Peyer's patch (tissue), 4 donors: ENCODE measurements around the gene KAT2A. TPM values are rescaled to one million over a fixed set of nuclear protein-coding genes. Genes with fewer than 3 reads are reported as not detected.

ENCODE experiments used
- DNase-seq, 3 donors: peaks; one replicate each; pipeline ENCODE4 v3.0.0-alpha.2; 2017 to 2019
- H3K27ac ChIP-seq, 4 donors: fragments of 200-600 bp; sonication (generic); one replicate each; pipeline ENCODE4 v1.5.1; 2016 to 2019
- H3K27me3 ChIP-seq, 2 donors: fragments of 200-600 bp; sonication (generic); one replicate each; pipeline ENCODE4 v1.5.1; 2019
- H3K36me3 ChIP-seq, 3 donors: fragments of 200-600 bp; sonication (generic); one replicate each; pipeline ENCODE4 v1.5.1; 2016 to 2019
- H3K4me1 ChIP-seq, 4 donors: fragments of 200-600 bp; sonication (generic); one replicate each; pipeline ENCODE4 v1.5.1; 2016 to 2019
- H3K4me3 ChIP-seq, 4 donors: fragments of 200-600 bp; sonication (generic); 1 replicate in 3 of 4; 2 replicates in 1 of 4; pipeline ENCODE4 v1.5.1; 2016 to 2019; ENCODE audit warnings: mild to moderate bottlenecking in 1 of 4
- H3K9me3 ChIP-seq, 4 donors: fragments of 200-600 bp; sonication (generic); one replicate each; pipeline ENCODE4 v1.5.1; 2016 to 2019; ENCODE audit warnings: mild to moderate bottlenecking in 1 of 4
- CTCF ChIP-seq, 6 experiments: fragments of 450-650 bp in 4 of 6; fragments of 200-600 bp in 2 of 6; sonication (generic) in 1 of 6; IDR thresholded peaks; one replicate each; pipeline ENCODE4 v1.5.1; 2017 to 2019; ENCODE audit warnings: antibody characterized with exemption in 6 of 6, mild to moderate bottlenecking in 3 of 6, moderate library complexity in 1 of 6
- POLR2A ChIP-seq, 2 donors: fragments of 450-650 bp; IDR thresholded peaks; one replicate each; pipeline ENCODE4 v1.5.1; 2017; ENCODE audit warnings: antibody characterized with exemption in 2 of 2, mild to moderate bottlenecking in 2 of 2, moderate library complexity in 2 of 2
- total RNA-seq, 4 donors: library from RNA; depleted of rRNA; stranded (reverse); fragments of >200 nt; gene quantifications; one replicate each; pipeline ENCODE4 v1.1.0, GENCODE V29; 2016

The KAT2A gene
- total RNA-seq, 4 donors from 2014 or later: 9.8 to 172 (median 38.4) TPM

GRCh38 chr17:42090964-42091790 lies 30.0 kb downstream of the KAT2A start:
- no peak overlapping the region for H3K27ac ChIP-seq
- H3K4me3 ChIP-seq: no peak overlapping the region
- DNase-seq: no peak
- no peaks in the 10 kb centered on the region for H3K9me3 ChIP-seq
- no peaks in the 10 kb centered on the region for H3K36me3 ChIP-seq
- TF ChIP-seq CTCF (IDR thresholded peaks at IDR 0.05) (no peak), POLR2A (IDR thresholded peaks at IDR 0.05) (no peak)
- H3K27me3 ChIP-seq: no peaks in the 10 kb centered on the region
- H3K4me1 ChIP-seq: no peaks in the 10 kb centered on the region

DNA sequence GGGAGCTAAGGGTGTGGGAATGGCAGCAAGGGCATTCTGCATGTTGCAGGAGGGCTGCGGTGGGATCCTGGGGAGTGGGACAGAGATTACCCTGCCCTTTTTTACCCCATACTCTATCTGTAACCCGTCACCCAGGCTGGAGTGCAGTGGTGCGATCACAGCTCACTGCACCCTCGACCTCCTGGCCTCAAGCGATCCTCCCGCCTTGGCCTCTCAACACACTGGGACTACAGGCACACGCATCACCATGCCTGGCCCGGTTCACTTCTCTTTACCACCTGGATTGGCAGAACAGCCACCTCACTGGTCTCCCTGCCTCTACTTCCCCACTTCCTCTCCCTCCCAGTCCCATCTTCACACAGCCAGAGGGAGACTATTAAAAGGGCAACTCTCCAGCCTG lies 32.4 kb downstream of the KAT2A start:
- no peaks in the 10 kb centered on the region for H3K36me3 ChIP-seq
- no peak overlapping the region for H3K27ac ChIP-seq
- TF ChIP-seq POLR2A (IDR thresholded peaks at IDR 0.05) (no peak), CTCF (IDR thresholded peaks at IDR 0.05) (no peak)
- no peaks in the 10 kb centered on the region for H3K9me3 ChIP-seq
- no peaks in the 10 kb centered on the region for H3K4me1 ChIP-seq
- H3K27me3 ChIP-seq: no peaks in the 10 kb centered on the region
- H3K4me3 ChIP-seq: no peak overlapping the region
- no peak for DNase-seq

- no peaks in the 10 kb centered on the region for H3K36me3 ChIP-seq
- no peak overlapping the region for H3K4me3 ChIP-seq
- H3K9me3 ChIP-seq: no peaks in the 10 kb centered on the region
- no peak overlapping the region for H3K27ac ChIP-seq
- TF ChIP-seq CTCF (IDR thresholded peaks at IDR 0.05): no peak
- TF ChIP-seq POLR2A (IDR thresholded peaks at IDR 0.05): no peak
- H3K4me1 ChIP-seq: no peaks in the 10 kb centered on the region
- DNase-seq: no peak
- H3K27me3 ChIP-seq: no peaks in the 10 kb centered on the region
Measured at GRCh38 chr17:42087736-42088705, 33.1 kb downstream of the KAT2A start.

DNA sequence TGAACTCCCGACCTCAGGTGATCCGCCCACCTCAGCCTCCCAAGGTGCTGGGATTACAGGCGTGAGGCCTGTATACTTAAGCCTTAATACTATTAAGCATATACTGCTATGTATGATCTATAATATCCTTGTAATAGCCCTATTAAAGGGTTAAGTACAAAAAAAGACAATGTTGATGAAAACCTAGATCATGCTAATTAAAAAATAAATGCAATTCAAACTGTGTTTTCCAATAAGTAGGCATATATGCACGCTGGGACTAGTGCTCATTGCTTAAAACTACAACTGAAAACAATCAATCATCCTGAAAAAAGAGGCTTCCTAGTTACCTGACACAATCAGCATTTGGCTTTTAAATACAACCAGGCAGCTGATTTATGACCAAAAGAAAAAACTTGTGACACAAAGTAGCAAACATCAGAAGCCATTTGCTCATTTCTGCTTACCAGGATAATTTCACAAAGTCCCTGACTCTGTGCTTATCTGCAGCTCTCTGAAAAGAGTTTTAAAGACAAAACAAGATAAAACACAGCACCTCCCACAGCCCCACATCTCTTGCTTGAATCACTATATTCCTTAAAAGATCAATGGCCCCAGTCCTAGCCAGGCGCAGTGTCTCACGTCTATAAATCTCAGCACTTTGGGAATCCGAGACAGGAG lies 34.0 kb downstream of the KAT2A start:
- DNase-seq: no peak
- no peak for TF ChIP-seq CTCF (IDR thresholded peaks at IDR 0.05)
- TF ChIP-seq POLR2A (IDR thresholded peaks at IDR 0.05): no peak
- Histone ChIP-seq H3K4me1 (no peaks in the 10 kb centered on the region), H3K27me3 (no peaks in the 10 kb centered on the region), H3K27ac (no peak overlapping the region), H3K36me3 (no peaks in the 10 kb centered on the region), H3K9me3 (no peaks in the 10 kb centered on the region), H3K4me3 (no peak overlapping the region)

DNA sequence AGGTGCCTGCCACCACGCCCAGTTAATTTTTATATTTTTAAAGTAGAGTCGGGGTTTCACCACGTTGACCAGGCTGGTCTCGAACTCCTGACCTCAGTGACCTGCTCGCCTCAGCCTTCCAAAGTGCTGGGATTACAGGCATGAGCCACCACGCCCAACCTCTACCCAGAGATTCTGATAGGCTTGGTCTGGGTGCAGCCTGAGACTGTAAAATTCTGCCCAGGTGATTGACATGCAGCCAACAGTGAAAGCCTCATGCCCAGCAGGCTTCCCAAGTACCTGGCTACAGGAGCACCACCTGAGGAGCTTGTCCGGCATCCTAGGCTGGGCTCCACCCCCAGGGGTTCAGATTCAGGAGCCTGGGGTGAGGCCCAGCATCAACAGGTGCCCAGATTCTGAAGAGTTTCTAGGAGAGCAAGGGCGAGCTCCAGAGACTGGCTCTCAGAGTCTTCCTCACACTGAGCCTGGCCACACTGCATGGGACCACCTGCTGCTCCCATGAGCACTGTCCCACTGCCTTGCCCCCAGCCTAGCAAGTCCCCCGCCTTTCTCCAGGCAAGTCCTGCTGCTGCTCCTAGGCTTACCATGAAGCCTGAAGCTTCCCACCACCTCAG lies 39.5 kb downstream of the KAT2A start:
- H3K9me3 ChIP-seq: no peaks in the 10 kb centered on the region
- no peak for DNase-seq
- TF ChIP-seq POLR2A (IDR thresholded peaks at IDR 0.05): no peak
- TF ChIP-seq CTCF (IDR thresholded peaks at IDR 0.05): no peak

More for the DNA sequence above, 39.5 kb downstream of the KAT2A start:
- Histone ChIP-seq H3K27ac (no peak overlapping the region), H3K27me3 (no peaks in the 10 kb centered on the region), H3K4me3 (no peak overlapping the region), H3K36me3 (no peaks in the 10 kb centered on the region), H3K4me1 (no peaks in the 10 kb centered on the region)
